Measurements from ENCODE around the gene AGPAT4.
A peak's percentile ranks its signal among the peaks of the same experiment; 100 is the strongest.

AGPAT4 gene

DNA sequence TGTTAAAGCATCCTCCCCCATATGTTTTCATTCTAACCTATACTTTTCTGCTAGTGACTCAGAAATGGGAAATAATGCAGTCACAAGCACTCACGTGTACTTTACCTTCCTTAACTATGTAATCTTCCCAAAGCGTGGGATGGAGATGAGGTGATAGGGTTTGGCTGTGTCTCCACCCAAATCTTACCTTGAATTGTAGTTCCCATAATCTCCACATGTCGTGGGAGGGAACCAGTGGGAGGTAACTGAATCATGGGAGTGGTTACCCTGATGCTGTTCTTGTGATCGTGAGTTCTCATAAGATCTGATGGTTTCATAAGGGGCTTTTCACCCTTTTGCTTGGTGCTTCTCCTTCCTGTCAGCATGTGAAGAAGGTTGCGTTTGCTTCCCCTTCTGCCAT is 35.4 kb downstream of the AGPAT4 start:
- Histone ChIP-seq H3K4me3 (no peak overlapping the region), H3K27me3 (ENCODE audit: low read depth) (no peaks in the 10 kb centered on the region), H3K9me3 (no peaks in the 10 kb centered on the region), H3K36me3 (replicated peaks) (no peaks in the 10 kb centered on the region), H3K4me1 (0 out of 2 replicates have a peak, but pooled peaks cover 8% of the 10 kb centered on the region)
- DNase-seq (ENCODE audit: low spot score in 2 of 2): no peak
- in situ Hi-C loops (cut with MboI; ENCODE audit: low sequenced_read_pairs): no loop called here

DNA sequence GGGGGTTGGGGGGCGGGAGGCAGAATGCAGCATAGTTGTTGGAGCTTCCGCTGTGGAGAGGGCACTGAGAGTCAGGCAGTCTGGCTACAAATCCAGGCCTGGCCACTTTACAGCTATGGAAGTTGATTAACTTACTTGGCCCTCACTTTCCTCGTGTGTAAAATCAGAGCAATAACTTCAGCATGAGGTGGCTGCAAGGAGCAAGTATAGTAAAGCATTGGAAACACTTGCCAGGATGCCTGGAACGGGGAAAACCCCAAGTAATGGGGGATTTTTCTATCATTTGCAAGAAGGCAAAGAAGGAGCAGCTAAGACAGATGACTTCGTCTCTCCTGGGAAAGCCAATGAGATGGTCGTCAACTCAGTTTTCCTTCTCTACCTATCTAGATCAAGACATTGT is 35.8 kb downstream of the AGPAT4 start:
- no peak for DNase-seq (ENCODE audit: low spot score in 2 of 2)
- 0 out of 2 replicates have a peak, but pooled peaks cover 8% of the 10 kb centered on the region for H3K4me1 ChIP-seq
- no peaks in the 10 kb centered on the region for H3K9me3 ChIP-seq
- no peaks in the 10 kb centered on the region for H3K36me3 ChIP-seq (replicated peaks)
- no peaks in the 10 kb centered on the region for H3K27me3 ChIP-seq (ENCODE audit: low read depth)
- in situ Hi-C loops (cut with MboI; ENCODE audit: low sequenced_read_pairs): no loop called here
- H3K4me3 ChIP-seq: no peak overlapping the region

DNA sequence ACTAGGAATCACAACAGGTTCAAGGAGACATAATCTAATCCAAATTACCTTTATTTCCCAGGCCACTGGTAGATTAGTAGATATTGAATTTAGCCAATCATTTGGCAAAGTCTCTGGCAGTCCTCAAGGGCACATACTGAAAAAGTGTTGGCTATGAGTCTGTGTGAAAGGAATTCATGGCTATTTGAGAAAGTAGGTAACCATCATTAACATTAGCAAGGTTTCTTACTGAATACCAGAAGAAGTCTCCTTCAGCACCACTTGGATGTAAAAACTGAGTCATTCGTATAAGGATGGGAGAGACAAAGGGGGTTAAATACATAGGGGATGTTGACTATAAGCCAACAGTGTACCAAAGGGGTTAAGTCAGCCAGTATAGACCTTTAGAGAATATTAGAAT is 36.7 kb downstream of the AGPAT4 start:
- H3K9me3 ChIP-seq: no peaks in the 10 kb centered on the region
- no peaks in the 10 kb centered on the region for H3K27me3 ChIP-seq (ENCODE audit: low read depth)
- no peaks in the 10 kb centered on the region for H3K36me3 ChIP-seq (replicated peaks)
- 0 out of 2 replicates have a peak, but pooled peaks cover 8% of the 10 kb centered on the region for H3K4me1 ChIP-seq
- in situ Hi-C loops (cut with MboI; ENCODE audit: low sequenced_read_pairs): no loop called here
- no peak for DNase-seq (ENCODE audit: low spot score in 2 of 2)
- no peak overlapping the region for H3K4me3 ChIP-seq

DNA sequence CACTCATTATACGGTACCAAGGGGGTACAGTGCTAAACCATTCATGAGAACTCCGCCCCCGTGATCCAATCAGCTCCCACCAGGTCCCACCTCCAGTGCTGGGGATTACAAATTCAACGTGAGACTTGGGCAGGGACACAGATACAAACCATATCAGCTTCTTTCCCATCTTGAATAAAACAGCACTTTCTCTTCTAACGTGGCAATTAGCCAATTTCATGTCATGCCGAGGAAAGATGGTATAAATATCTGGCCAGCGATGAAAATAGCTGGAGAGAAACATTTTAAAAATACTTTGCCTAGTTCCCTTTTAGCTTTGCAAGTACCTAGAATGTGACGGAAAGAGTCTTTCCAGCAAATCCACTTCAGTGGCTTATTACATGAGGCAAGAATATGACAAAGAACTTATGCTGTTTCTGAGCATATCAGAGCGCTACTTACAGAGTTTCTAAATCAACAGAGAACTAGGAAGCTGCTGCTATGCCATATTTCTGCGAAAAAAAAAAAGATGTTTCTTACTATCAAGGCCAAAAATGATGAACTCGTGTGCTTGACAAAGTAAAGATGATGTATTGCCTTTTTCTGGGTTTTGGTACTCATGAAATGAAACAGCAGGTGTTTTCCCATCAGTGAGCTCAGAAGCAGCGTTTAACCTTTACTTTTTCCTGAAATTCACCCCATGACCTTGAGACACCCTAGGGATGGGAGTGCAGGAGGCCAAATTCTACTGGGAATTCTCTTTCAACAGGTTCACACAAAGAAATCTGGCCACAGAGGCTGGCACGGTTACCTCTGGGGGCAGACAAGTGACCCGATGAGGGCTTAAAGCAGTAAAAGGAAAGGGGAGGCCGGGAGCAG is 37.9 kb downstream of the AGPAT4 start:
- H3K9me3 ChIP-seq: no peaks in the 10 kb centered on the region
- 0 out of 2 replicates have a peak, but pooled peaks cover 5% of the 10 kb centered on the region for H3K36me3 ChIP-seq (replicated peaks)
- H3K4me3 ChIP-seq: no peak overlapping the region
- in situ Hi-C loops (cut with MboI; ENCODE audit: low sequenced_read_pairs): no loop called here
- H3K27me3 ChIP-seq (ENCODE audit: low read depth): no peaks in the 10 kb centered on the region
- DNase-seq (ENCODE audit: low spot score in 2 of 2): no peak
- 0 out of 2 replicates have a peak, but pooled peaks cover 8% of the 10 kb centered on the region for H3K4me1 ChIP-seq

DNA sequence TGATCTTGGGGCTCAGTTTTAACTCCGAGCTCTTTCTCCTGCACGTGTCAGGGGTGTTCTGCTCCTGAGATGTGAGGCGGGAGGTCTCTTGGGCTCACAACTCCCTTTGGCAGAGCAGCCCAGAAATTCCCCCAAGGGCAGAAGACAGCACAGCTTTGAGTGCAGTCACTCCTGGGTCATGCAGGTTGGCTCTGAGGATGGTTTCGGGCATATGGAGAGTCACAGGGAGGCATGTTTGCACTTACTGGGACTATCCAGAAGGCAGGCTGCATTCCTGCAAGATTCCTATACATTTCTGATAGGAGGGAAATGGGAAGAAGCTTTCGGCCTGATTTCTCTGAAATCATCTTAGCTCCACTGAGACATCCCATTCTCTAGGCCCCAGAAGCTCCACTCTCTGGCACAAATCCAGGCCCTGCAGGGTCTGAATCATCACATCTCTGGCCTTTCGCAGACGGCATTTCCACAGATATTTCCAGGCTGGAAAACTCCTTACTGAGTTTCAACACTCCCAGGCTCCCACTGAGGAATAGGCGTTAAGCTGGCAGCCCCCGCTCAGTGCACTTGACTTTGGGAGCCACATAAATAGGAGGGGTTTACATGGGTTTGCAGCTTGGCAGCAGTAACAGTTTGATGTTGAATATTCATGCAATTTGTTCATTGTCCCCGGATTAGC is 39.7 kb downstream of the AGPAT4 start:
- H3K9me3 ChIP-seq: no peaks in the 10 kb centered on the region
- 0 out of 2 replicates have a peak, but pooled peaks cover 5% of the 10 kb centered on the region for H3K36me3 ChIP-seq (replicated peaks)
- in situ Hi-C loops (cut with MboI; ENCODE audit: low sequenced_read_pairs): no loop called here
- DNase-seq (ENCODE audit: low spot score in 2 of 2): peak; percentile 15 to 39
- H3K4me1 ChIP-seq: 0 out of 2 replicates have a peak, but pooled peaks cover 3% of the 10 kb centered on the region
- H3K4me3 ChIP-seq: no peak overlapping the region
- no peaks in the 10 kb centered on the region for H3K27me3 ChIP-seq (ENCODE audit: low read depth)

DNA sequence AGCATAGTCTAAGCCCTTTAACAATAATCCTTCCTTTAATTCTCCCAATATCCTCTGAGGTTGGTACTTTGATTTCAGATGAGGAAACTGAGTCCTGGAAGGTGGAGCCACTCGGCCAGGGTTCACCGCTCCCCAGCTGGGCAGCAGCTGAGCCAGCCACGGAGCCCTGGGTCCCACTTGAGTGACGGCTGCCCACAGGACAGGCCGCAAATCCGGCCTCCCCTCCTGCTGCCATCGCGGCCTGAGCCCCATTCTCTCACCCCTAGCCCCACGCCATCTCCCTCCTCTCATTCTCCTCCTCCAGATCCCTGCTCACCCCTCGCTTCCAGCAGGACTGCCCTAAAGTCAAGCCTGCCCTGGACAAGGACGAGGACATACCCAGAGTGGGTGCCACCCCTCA is 41.4 kb downstream of the AGPAT4 start:
- Histone ChIP-seq H3K4me1 (0 out of 2 replicates have a peak, but pooled peaks cover 3% of the 10 kb centered on the region), H3K4me3 (no peak overlapping the region), H3K9me3 (no peaks in the 10 kb centered on the region), H3K27me3 (ENCODE audit: low read depth) (no peaks in the 10 kb centered on the region), H3K36me3 (replicated peaks) (0 out of 2 replicates have a peak, but pooled peaks cover 5% of the 10 kb centered on the region)
- in situ Hi-C loops (cut with MboI; ENCODE audit: low sequenced_read_pairs): no loop called here
- DNase-seq (ENCODE audit: low spot score in 2 of 2): no peak

DNA sequence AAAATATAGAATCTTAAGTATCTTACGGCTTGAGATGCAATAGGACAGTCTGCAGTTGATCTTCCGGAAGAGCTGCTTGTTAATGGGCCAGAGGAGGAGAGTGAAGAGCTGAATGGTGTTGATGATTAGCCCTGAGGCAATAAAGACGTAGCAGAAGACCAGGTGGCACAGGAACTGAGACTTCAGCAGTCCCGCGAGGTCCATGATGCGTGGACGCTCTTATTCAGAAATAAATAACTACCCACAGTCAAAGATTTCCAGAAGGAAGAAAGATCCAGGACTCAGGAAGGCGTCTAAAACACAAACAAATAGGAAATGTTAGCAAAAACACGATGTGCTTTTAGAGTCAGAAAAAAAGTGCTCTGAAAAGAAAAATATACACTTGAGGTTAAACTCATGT is 41.9 kb downstream of the AGPAT4 start:
- H3K9me3 ChIP-seq: no peaks in the 10 kb centered on the region
- no peak for DNase-seq (ENCODE audit: low spot score in 2 of 2)
- H3K36me3 ChIP-seq (replicated peaks): 0 out of 2 replicates have a peak, but pooled peaks cover 5% of the 10 kb centered on the region
- H3K4me1 ChIP-seq: 0 out of 2 replicates have a peak, but pooled peaks cover 3% of the 10 kb centered on the region
- no peak overlapping the region for H3K4me3 ChIP-seq
- in situ Hi-C loops (cut with MboI; ENCODE audit: low sequenced_read_pairs): no loop called here
- H3K27me3 ChIP-seq (ENCODE audit: low read depth): no peaks in the 10 kb centered on the region

DNA sequence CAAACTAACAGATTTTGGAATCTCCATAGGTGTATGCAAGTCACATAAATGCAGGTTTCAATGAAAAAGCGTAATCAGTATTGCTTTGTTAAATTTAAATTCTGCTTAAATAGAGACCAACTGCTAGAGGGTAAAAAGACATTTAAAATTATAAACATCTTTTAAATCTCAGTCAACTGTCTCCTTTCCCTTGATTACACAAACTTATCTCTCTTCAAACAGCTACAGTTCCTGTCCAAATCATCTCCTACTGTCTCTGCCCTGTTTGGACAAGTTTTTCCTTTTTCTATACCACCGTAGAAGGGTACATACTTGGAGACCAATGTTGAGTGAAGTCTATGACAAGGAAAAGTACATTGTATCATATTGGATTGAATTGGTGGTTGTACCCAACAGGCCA is 43.5 kb downstream of the AGPAT4 start:
- H3K9me3 ChIP-seq: no peaks in the 10 kb centered on the region
- 0 out of 2 replicates have a peak, but pooled peaks cover 5% of the 10 kb centered on the region for H3K36me3 ChIP-seq (replicated peaks)
- in situ Hi-C loops (cut with MboI; ENCODE audit: low sequenced_read_pairs): no loop called here
- no peak overlapping the region for H3K4me3 ChIP-seq
- H3K4me1 ChIP-seq: 0 out of 2 replicates have a peak, but pooled peaks cover 3% of the 10 kb centered on the region
- no peak for DNase-seq (ENCODE audit: low spot score in 2 of 2)
- H3K27me3 ChIP-seq (ENCODE audit: low read depth): no peaks in the 10 kb centered on the region

DNA sequence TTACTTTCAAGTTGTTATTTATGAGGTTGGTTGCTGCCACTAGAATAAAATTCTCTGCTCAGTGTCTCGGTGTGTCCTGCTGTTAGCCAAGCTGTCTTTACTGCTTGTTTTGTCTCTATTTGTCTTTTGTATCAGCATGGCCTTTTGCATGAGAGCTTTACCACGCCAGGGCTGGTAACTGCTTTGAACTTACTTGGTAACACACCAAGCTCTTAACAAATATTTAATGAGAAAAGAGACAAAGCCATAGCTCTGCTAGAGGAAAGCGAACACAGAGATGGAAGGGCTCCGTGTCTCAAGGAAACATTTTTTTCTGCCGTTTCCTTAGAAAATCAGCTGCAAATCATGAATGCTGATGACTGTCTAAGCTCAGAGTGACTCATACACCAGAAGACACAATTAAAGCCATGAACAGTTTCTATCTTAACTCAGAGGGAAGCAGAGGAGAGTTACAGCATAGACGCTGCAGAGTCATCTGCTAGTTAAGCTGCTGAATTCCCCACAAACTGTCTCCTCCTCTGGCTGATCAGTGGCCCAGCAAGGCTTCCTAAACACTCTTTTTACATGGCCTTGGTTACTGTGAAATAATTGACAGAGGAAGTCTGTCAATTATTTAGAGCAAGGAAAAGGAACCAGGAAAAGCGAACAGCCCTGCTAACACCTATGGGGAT is 44.8 kb downstream of the AGPAT4 start:
- no peak overlapping the region for H3K4me3 ChIP-seq
- no peaks in the 10 kb centered on the region for H3K27me3 ChIP-seq (ENCODE audit: low read depth)
- DNase-seq (ENCODE audit: low spot score in 2 of 2): no peak
- H3K36me3 ChIP-seq (replicated peaks): 0 out of 2 replicates have a peak, but pooled peaks cover 5% of the 10 kb centered on the region
- no peaks in the 10 kb centered on the region for H3K4me1 ChIP-seq
- H3K9me3 ChIP-seq: no peaks in the 10 kb centered on the region
- in situ Hi-C loops (cut with MboI; ENCODE audit: low sequenced_read_pairs): no loop called here

DNA sequence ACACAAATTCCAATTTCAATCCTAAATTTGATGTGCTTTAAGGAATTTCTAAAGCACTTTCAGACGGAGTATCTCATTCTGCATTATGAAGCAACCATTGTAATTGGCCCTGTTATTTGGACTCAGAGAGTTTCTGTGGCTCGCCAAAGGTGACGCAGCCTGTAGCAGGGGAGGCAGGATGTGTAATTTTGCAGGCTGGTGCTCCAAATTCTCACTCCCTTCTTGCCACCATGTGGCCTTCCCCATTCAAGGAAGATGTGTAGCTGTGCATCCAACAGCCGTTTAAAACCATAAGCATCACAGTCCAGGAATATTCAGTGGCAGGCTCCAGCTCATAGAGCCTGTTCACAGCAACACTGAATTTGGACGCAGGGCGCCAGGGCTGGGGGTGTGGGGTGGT is 45.8 kb downstream of the AGPAT4 start:
- Histone ChIP-seq H3K4me1 (no peaks in the 10 kb centered on the region), H3K4me3 (no peak overlapping the region), H3K27me3 (ENCODE audit: low read depth) (no peaks in the 10 kb centered on the region), H3K36me3 (replicated peaks) (0 out of 2 replicates have a peak, but pooled peaks cover 5% of the 10 kb centered on the region), H3K9me3 (no peaks in the 10 kb centered on the region)
- no peak for DNase-seq (ENCODE audit: low spot score in 2 of 2)
- in situ Hi-C loops (cut with MboI; ENCODE audit: low sequenced_read_pairs): no loop called here

DNA sequence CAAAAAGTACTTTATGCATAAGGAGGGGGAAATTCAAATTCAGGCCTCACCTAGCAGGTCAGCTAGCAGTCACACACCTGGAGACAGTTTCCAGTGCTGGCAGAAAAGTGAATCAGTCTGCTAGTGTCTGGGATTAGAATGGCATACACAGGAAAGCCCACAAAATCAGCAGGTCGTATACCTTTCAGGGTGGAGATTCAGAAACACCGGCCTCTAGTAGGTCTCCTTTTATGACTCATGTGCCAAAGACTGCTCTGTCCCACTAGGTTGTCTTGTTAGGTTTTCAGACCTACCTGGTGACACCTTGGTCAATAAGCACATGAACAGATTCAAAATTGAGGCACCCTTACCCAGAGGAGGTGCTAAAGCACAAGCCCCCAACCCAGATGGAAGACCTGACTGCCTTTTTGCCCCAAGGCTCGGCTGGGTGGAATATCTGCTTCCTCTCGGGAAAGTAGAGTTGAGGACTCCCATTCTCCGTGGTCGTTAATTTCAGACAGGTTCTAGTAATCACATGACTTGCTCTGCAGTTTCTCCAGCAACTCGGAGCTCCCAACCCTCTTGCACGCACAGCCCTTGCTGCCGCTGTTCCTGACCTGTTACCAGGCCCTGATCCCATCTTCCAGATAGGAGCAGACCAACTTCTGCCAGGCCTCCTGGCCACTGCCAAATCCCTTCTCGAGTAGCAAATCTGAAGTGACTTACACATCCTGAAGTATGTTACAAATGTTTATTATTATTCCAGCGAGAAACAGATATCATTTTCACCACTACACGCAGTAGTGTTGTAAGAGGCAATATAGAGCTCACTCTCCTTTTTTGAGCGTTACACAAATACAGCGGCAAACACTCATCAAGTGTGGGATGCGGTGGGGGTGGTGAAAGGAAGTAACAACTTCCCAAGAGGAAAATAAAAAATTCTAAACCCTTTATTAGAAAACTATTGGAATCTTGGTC is 46.6 kb downstream of the AGPAT4 start:
- H3K9me3 ChIP-seq: no peaks in the 10 kb centered on the region
- no peak overlapping the region for H3K4me3 ChIP-seq
- H3K4me1 ChIP-seq: no peaks in the 10 kb centered on the region
- H3K27me3 ChIP-seq (ENCODE audit: low read depth): no peaks in the 10 kb centered on the region
- in situ Hi-C loops (cut with MboI; ENCODE audit: low sequenced_read_pairs): no loop called here
- no peak for DNase-seq (ENCODE audit: low spot score in 2 of 2)
- 0 out of 2 replicates have a peak, but pooled peaks cover 5% of the 10 kb centered on the region for H3K36me3 ChIP-seq (replicated peaks)

DNA sequence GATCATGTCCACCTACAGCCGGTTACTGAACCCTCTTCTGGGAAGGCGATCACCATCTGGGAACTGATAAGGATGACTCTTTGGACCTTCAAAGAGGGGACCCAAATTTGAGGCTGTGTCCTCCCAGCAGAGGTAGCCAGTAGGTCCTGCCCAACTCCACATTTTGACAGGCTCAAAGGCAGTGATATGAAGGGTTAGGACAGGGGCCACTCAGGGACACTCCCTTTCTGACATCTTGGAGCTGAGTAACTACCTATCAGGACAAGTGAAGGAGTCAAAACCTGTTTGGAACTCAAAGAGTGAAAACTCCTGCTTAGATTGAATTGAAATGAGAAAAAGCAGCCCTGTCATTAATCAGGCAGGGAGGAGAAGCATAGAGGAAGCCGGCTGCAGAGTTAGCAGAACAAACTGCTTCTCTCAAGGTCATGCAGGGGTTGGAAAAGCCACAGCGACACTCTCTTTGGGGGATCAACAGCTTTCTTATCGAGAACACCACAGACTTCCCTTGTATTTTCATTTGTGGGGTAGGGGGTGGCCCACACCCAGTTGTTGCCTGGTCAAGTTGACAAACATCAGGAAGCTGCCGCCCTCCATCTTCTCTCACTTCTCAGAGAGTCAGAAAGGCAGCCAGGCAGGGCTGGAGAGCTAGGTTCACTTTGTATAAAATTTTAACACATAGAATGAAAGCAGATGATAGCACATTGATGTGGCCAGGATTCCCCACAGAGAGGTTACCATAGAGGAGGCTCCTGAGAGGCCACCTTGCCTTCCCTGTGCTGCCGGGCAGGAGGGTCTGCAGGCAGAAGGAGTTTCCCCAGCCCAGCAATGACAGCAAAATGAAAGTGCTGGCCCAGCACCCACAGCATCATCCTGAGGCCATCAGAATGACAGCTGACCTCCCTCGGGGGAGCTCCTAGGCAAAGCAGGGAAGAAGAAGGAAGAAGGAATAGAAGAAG is 47.6 kb downstream of the AGPAT4 start:
- in situ Hi-C loops (cut with MboI; ENCODE audit: low sequenced_read_pairs): no loop called here
- H3K4me3 ChIP-seq: no peak overlapping the region
- H3K4me1 ChIP-seq: no peaks in the 10 kb centered on the region
- H3K9me3 ChIP-seq: no peaks in the 10 kb centered on the region
- 0 out of 2 replicates have a peak, but pooled peaks cover 3% of the 10 kb centered on the region for H3K36me3 ChIP-seq (replicated peaks)
- DNase-seq (ENCODE audit: low spot score in 2 of 2): no peak
- H3K27me3 ChIP-seq (ENCODE audit: low read depth): no peaks in the 10 kb centered on the region

Data from HAP-1 (cell line).